GM19099 (cell line): ENCODE data around the gene RAD18.

Experiments
- POLR2A ChIP-seq: IDR thresholded peaks from 3 replicates; pipeline ENCODE4 v1.6.1; 2011; ENCODE audit warnings: low read depth; ENCODE audit not compliant: insufficient read length; ENCODE audit errors: extremely low read depth

The RAD18 gene

DNA sequence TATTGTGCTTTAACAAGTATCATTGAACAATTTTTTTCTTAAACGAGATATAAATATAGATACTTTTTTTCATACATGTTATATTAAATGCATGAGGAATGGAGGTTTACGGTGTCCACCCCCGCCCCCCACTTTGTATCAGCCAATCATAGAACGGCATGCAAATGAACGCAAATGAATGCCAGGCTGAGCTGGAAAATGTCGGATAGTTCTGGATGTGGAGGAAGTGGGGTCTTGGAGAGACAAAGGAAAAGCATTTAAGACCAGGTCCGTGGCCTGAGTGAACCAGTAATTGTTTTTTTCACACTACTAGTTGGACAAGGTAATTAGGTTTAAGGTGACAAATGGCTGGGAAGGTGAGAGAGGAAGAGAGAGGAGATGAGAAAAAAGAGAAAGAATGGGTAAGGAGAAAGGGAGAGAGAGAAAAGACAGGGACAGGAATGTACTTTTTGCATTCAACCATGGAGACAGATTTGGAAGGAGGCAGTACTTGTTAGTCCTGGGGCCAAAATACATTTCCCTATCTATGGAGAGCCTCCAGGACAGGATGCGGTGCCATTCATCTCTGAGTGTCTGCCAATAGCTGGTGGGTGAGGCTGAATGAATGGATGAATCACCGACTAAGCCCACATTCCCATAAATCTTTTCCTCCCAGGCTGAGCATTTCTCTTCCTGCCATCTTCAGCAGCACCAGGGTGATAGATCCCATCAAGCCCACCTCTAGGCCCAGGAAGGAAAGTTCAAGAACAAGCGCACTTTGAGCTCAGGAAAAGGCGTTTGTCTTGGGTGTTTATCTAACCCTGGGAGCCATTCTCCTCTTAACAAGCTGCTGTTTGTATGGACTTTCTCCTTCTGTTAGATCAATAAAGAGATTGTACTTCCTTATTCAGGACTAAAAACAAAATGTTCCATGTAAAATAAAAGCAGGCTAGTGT is 1.4 kb upstream of the RAD18 start:
- TF ChIP-seq POLR2A, result no peak

DNA sequence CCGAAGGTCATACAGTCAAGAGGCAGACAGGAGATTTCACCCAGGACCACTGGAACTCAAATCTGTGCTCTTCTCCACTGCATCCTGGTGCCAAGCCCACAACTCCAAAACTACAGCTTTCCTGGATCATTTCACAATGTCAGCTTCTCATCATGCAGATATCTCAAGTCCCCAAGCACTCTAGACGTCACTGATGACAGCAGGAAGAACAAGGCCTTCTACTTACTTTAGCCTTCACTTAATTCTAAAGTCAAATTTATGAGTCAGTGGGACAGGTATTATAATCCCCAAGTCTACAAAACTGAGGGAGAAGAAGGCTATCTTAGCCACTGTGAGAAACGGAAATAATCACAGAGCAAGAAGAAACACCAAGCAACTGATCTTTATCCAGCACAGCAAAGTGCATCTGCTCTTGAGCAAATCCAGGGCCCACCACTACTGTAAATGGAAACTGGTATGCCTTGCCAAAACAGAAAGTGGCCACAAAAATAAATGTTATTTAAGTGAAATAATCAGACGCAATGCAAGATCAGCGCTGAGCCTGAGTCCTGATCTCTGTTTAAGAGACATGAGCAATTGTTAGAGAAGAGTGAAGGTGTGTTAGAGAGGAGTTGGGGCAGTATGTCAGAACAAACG is 928 bp downstream of the RAD18 start:
- no peak for TF ChIP-seq POLR2A

- no peak for TF ChIP-seq POLR2A
Observed at GRCh38 chr3:8959668-8960067, 3.6 kb downstream of the RAD18 start.

- no peak for TF ChIP-seq POLR2A
Observed at GRCh38 chr3:8954938-8955763, 8.1 kb downstream of the RAD18 start.

- TF ChIP-seq POLR2A, result no peak
Observed at GRCh38 chr3:8953313-8953712, 10.0 kb downstream of the RAD18 start.

GRCh38 chr3:8952130-8952529 is 11.1 kb downstream of the RAD18 start:
- TF ChIP-seq POLR2A, result no peak

DNA sequence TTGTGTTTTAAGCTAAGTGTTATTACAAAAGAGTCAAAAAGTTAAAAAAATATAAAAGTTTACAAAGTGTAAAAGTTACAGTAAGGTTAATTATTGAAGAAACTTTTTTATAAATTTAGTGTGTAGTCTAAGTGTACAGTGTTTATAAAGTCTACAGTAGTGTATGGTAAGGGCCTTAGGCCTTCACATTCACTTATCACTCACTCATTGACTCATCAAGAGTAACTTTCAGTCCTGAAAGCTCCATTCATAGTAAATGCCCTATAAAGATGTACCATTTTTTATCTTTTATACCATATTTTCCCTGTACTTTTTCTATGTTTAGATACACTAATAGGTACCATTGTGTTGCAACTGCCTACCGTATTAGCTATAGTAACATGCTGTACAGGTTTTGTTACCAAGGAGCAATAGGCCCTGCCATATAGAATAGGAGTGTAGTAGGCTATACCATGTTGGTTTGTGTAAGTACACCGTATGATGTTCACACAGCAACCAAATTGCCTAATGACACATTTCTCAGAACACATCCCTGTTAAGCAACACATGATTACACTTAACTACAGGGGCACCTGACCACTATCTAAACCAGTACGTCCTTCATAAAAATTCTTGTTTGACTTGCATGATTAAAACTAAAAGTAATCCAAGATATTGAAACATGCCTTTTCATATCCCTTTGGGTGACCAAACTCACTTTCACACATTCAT is 17.2 kb downstream of the RAD18 start:
- TF ChIP-seq POLR2A, result no peak

- TF ChIP-seq POLR2A, result no peak
Observed at GRCh38 chr3:8942746-8943488, 20.4 kb downstream of the RAD18 start.

GRCh38 chr3:8942115-8942514 is 21.2 kb downstream of the RAD18 start:
- TF ChIP-seq POLR2A, result no peak

DNA sequence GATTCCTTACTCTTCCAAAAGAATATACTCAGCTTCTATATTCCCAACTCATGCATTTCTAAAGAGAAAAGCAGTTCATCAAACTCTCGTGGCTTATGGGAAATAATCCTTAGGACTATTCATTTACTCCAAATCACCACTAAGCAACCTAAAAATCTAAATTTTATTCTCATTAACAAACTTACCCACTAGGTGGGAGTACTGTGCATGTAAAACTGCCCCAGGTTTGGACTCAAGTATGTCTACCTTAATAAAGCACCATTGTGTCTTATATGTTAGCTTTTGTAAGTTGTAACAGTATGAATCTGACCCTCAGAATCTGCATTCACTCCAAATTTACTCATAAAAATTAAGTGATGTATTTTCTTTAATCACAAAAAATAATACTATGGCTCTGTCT is 25.3 kb downstream of the RAD18 start:
- no peak for TF ChIP-seq POLR2A

- TF ChIP-seq POLR2A, result no peak
Observed at GRCh38 chr3:8937064-8938020, 25.9 kb downstream of the RAD18 start.

DNA sequence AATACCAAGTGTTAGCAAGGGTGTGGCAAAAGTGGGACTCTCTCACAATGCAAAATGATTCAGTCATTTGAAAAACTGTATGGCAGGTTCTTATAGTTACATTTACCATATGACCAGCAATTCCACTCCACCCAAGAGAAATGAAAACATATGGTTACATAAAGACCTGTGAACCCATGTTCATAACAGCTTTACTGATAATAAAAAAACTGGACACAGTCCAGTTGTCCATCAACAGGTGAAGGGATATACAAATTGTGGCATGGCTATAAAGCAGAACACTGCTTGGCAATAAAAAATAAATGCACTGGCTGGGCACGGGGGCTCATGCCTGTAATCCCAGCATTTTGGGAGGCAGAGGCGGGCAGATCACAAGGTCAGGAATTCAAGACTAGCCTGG is 30.8 kb downstream of the RAD18 start:
- TF ChIP-seq POLR2A, result no peak

GRCh38 chr3:8931342-8931741 is 31.9 kb downstream of the RAD18 start:
- TF ChIP-seq POLR2A, result no peak
